ENCODE data around the gene DNAAF8. TPM values are rescaled to one million over a fixed set of nuclear protein-coding genes. Genes with fewer than 3 reads are reported as not detected.

Gene DNAAF8
- total RNA-seq, 2 experiments from 2014 or later, result not detected

DNA sequence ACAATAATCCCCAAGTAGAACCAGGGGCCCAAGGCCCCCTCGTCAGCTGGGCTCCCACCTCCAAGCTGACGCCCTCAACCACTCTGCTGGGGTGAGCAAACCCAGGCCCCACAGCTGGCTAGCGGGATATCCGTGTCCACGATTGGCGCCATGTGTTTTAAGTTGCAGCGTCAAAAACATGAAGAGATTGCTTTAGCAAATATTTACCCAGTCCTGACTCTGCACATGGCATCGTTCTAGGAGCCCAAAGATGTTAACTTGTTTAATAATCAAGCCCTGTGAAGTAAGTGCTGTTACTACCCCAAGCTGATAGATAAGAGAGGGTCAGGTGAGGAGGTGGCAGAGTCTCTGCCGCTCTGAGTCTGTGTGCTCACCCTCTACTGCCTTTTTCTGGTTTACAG, 54.2 kb downstream of the DNAAF8 start:
- ChIA-PET CTCF (no interaction called here), POLR2A (interaction anchor here (0.7 kb wide), 1 partner anchor 20 kb away, joined by 3 read pairs; no protein-coding TSS in a partner anchor)
- no peak for DNase-seq
- Mint-ChIP-seq H3K9me3 (no peaks in the 10 kb centered on the region), H3K36me3 (ENCODE audit: low read depth) (no peaks in the 10 kb centered on the region), H3K4me1 (peaks cover 7% of the 10 kb centered on the region), H3K4me3 (no peak overlapping the region), H3K27ac (no peak overlapping the region), H3K27me3 (no peaks in the 10 kb centered on the region)

DNA sequence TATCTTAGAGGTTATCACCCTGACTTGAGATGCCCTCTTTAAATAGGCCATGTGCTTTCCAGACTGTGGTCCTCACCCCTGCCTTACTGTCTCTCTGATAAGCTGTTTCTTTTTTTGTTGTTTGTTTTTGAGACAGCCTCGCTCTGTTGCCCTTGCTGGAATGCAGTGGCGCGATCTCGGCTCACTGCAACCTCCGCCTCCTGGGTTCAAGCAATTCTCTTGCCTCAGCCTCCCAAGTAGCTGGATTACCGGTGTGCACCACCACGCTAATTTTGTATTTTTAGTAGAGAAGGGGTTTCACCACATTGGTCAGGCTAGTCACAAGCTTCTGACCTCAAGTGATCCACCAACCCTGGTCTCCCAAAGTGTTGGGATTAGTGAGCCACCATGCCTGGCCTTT, 54.6 kb downstream of the DNAAF8 start:
- no peaks in the 10 kb centered on the region for H3K9me3 Mint-ChIP-seq
- CTCF ChIA-PET, result no interaction called here
- H3K27me3 Mint-ChIP-seq, result no peaks in the 10 kb centered on the region
- no peaks in the 10 kb centered on the region for H3K36me3 Mint-ChIP-seq (ENCODE audit: low read depth)
- H3K27ac Mint-ChIP-seq, result no peak overlapping the region
- H3K4me3 Mint-ChIP-seq, result no peak overlapping the region
- POLR2A ChIA-PET, result interaction anchor here (0.7 kb wide), 1 partner anchor 20 kb away, joined by 3 read pairs; no protein-coding TSS in a partner anchor
- DNase-seq, result no peak
- peaks cover 7% of the 10 kb centered on the region for H3K4me1 Mint-ChIP-seq

DNA sequence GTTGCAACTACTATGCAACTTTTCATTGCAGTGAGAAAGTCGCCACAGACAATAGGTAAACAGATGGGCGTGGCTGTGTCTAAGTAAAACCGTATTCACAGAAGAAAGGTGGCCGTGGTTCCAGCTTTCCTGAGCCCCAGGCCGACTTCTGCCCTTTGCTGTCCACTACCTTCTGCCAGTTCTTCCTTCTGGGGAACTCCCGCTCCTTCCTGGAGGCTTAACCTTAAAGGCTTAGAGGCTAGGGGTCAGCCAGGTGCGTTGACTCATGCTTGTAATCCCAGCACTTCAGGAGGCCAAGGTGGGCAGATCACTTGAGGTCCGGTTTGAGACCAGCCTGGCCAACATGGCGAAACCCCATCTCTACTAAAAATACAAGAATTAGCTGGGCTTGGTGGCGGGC, 55.9 kb downstream of the DNAAF8 start:
- H3K27me3 Mint-ChIP-seq, result no peaks in the 10 kb centered on the region
- no peak overlapping the region for H3K27ac Mint-ChIP-seq
- ChIA-PET POLR2A (no interaction called here), CTCF (no interaction called here)
- H3K4me1 Mint-ChIP-seq, result peaks cover 7% of the 10 kb centered on the region
- H3K36me3 Mint-ChIP-seq (ENCODE audit: low read depth), result no peaks in the 10 kb centered on the region
- no peak for DNase-seq
- H3K9me3 Mint-ChIP-seq, result no peaks in the 10 kb centered on the region
- H3K4me3 Mint-ChIP-seq, result no peak overlapping the region

DNA sequence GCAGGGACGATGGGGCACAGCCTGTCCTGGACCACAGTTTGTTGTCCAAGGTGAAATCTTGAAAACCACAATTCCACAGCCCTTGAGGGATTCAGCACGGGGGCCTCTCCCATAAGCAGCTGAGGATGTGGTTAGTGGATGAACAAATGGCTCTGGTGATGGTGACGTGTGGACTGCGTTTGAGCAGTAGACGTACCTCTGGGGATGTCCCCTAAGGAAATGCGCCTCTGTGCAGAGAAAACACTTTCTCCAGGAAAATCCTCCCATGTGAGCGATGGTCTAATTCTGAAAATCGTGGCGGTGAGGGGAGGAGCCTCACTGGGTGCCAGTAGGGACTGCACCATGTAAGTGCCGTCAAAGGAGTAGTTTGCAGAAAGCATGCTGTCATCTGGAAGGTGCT, 56.5 kb downstream of the DNAAF8 start:
- no peak for DNase-seq
- no peaks in the 10 kb centered on the region for H3K9me3 Mint-ChIP-seq
- H3K27ac Mint-ChIP-seq, result no peak overlapping the region
- no peaks in the 10 kb centered on the region for H3K36me3 Mint-ChIP-seq (ENCODE audit: low read depth)
- POLR2A ChIA-PET, result no interaction called here
- no peak overlapping the region for H3K4me3 Mint-ChIP-seq
- H3K27me3 Mint-ChIP-seq, result no peaks in the 10 kb centered on the region
- CTCF ChIA-PET, result no interaction called here
- peaks cover 7% of the 10 kb centered on the region for H3K4me1 Mint-ChIP-seq

DNA sequence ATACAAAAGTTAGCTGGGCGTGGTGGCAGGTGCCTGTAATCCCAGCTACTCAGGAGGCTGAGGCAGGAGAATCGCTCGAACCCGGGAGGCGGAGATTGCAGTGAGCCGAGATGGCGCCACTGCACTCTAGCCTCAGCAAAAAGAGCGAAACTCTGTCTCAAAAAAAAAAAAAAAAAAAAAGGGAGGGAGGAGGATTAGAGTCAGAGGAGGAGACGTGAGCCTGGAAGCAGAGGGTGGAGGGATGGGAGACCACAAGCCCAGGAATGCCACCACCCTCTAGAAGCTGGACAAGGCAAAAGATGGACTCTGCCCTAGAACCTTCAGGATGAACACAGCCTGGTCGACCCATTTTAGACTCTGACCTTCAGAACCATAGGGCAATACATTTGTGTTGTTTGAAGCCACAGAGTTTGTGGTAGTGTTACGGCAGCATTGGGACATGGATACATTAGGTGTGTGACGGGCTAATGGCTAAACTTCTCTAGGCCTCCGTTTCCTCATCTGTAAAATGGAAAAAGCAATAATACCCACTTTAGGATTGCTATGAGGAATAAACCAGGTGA, 58.7 kb downstream of the DNAAF8 start:
- ChIA-PET POLR2A (no interaction called here), CTCF (interaction anchor here (0.9 kb wide), 1 partner anchor 25 kb away, joined by 3 read pairs; no protein-coding TSS in a partner anchor)
- peaks cover 7% of the 10 kb centered on the region for H3K4me1 Mint-ChIP-seq
- H3K9me3 Mint-ChIP-seq, result no peaks in the 10 kb centered on the region
- no peaks in the 10 kb centered on the region for H3K36me3 Mint-ChIP-seq (ENCODE audit: low read depth)
- no peak overlapping the region for H3K27ac Mint-ChIP-seq
- no peak overlapping the region for H3K4me3 Mint-ChIP-seq
- no peaks in the 10 kb centered on the region for H3K27me3 Mint-ChIP-seq
- no peak for DNase-seq

DNA sequence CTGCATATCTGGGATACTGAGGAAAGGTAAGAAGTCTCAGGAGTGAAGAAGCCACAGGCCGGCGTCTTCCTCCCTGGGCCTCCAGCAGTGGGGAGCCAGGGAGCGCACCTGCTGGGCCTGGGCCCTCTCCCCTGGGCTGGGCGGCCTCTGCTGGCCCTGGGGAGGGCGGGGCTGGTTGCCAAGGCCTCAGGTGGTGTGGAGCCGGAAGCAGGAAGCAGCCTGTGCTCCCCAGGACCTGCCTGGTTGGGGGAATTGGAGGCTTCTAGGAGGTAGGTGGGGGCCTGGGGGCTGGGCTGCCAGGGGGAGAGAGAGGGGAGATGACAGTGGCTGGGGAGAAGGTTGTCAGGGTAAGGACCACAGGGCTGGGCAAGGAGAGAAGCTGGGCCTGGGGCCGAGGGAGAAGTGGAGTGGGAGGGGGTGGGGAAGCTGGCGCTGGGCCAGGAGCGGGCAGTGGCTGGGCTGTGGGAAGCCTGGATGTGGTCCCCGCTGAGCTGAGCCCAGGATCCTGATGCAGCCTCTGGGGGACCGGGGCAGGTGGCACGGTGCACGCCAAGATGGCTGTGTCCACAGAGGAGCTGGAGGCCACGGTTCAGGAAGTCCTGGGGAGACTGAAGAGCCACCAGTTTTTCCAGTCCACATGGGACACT, 61.0 kb downstream of the DNAAF8 start, which contains the start of gene SMIM22:
Gene SMIM22 (plus strand): TSS at position 189 of the 647 bp plus-strand sequence. CDS start 366 bp downstream, at position 555.
- Mint-ChIP-seq H3K36me3 (ENCODE audit: low read depth) (no peaks in the 10 kb centered on the region), H3K27ac (no peak within 1 kb of the TSS)
- POLR2A ChIA-PET, result interaction anchor here (0.6 kb wide), 1 partner anchor 23 kb away, joined by 3 read pairs; no protein-coding TSS in a partner anchor

DNA sequence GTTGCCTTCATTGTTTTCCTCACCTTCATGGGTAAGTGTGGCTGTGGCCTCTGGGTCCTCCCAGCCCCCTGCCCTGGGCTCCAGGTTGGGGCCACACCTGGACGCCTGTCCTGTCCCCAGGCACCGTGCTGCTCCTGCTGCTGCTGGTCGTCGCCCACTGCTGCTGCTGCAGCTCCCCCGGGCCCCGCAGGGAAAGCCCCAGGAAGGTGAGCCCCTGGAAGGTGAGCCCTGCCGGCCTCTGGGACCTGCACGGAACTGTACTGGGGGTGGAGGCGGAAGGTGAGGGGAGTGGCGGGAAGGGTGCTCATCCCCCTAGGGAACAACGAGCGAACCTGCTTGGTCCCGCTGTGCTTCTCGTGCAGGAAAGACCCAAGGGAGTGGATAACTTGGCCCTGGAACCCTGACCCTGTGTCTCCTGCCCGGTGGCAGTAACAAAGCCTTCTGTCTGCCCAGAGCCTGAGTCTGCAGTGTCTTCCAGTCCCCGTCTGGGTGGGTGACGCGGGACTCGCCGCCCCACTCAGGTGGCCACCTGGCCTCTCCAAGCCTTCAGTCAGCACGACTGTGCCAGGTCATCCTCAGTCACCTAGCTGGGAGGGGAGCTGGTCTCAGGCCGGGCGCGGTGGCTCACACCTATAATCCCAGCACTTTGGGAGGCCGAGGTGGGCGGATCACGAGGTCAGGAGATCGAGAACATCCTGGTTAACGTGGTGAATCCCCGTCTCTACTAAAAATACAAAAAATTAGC, 61.7 kb downstream of the DNAAF8 start:
- Mint-ChIP-seq H3K4me1 (peaks cover 11% of the 10 kb centered on the region), H3K36me3 (ENCODE audit: low read depth) (no peaks in the 10 kb centered on the region), H3K9me3 (no peaks in the 10 kb centered on the region), H3K4me3 (no peak overlapping the region), H3K27ac (no peak overlapping the region), H3K27me3 (no peaks in the 10 kb centered on the region)
- ChIA-PET POLR2A (interaction anchor here (0.6 kb wide), 1 partner anchor 23 kb away, joined by 3 read pairs; no protein-coding TSS in a partner anchor), CTCF (no interaction called here)
- no peak for DNase-seq

More for the DNA sequence above, 61.0 kb downstream of the DNAAF8 start, which contains the start of gene SMIM22:
- Mint-ChIP-seq H3K4me1 (peaks cover 8% of the 10 kb centered on the region), H3K4me3 (no peak within 1 kb of the TSS), H3K27me3 (no peaks in the 10 kb centered on the region), H3K9me3 (no peaks in the 10 kb centered on the region)
- no peak for DNase-seq
- CTCF ChIA-PET, result no interaction called here

DNA sequence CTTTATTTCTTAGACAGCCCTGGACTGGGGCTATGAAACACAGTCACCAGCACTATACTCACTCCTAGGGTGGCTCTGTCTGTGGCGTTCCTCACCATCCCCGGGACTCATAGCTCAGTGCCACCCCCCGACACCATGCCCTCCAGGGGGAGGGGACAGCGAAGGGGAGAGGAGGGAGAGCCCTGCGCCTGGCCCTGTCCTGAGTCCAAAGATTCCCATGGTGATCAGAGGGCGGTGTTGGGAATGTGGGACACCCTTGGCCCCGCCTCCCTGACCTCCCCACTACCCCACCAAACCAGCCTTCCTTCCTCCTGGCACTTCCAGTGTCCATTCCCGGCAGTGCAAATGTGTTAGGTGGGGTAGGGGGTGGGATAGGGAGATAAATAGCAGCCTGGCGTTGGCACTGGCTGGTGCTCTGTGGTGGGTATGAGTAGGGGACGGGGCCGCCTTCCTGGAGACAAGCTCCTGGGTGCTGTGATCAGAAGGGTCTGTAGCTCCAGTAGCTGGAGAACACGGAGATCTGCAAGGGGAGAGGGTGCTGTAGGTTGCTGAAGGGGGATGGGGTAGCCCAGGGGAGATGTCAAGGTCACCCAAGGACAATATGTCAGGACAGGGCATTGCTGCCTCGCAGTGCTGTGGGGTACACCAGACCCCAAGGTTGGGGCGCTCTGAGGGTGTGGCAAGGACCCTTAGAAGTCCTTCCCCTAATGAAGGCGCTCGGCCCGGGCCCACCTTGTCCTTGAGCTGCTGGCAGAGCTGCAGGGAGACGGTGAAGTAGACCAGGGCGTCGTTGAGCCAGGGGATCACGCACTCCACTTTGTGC, 62.9 kb downstream of the DNAAF8 start:
- DNase-seq, result no peak
- CTCF ChIA-PET, result no interaction called here
- Mint-ChIP-seq H3K4me1 (peaks cover 13% of the 10 kb centered on the region), H3K4me3 (no peak overlapping the region), H3K9me3 (no peaks in the 10 kb centered on the region), H3K27me3 (no peaks in the 10 kb centered on the region), H3K27ac (no peak overlapping the region), H3K36me3 (ENCODE audit: low read depth) (no peaks in the 10 kb centered on the region)
- POLR2A ChIA-PET, result no interaction called here

DNA sequence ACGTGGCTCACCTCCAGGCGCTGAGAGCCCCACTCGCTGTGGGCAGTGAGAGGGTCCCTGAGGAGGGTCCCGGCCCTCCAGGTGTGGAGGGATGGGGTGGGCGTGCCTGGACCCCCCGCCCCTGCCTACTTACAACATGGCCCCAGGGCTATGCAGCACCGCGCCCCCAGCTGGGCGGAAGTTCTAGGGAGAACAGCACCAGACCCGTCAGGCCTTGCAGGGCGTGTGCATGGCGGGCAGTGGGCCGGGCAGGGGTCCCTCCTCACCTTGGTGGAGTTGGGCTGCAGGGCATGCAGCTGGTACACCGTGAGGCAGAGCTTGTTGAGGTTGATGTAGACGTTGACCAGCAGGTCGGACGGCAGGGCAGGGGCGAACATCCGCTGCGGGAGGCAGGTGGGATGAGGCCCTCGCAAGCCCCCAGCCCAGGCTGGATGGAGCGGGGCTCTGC, 63.5 kb downstream of the DNAAF8 start:
- H3K27me3 Mint-ChIP-seq, result no peaks in the 10 kb centered on the region
- POLR2A ChIA-PET, result no interaction called here
- no peak overlapping the region for H3K4me3 Mint-ChIP-seq
- H3K9me3 Mint-ChIP-seq, result no peaks in the 10 kb centered on the region
- H3K4me1 Mint-ChIP-seq, result peaks cover 14% of the 10 kb centered on the region
- H3K36me3 Mint-ChIP-seq (ENCODE audit: low read depth), result no peaks in the 10 kb centered on the region
- no peak for DNase-seq
- no peak overlapping the region for H3K27ac Mint-ChIP-seq
- CTCF ChIA-PET, result no interaction called here

DNA sequence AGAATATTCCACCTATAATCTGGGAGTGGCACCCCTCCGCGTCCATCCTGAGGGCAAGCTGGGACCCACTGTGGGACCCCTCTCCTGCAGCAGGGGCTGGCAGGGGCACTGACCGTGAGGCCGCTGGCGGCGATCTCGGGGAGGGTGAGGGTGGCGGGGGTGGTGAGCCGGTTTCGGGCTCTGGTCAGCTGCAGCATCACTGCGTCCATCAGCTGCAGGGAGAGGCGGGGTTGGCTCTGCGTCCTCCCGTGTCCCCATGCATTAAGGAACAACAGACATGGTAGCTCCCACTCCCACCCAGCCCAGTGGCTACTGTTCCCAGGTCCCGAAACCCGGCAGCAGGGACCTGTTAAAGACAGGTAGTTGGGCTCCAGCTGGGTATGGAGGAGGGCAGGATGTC, 64.1 kb downstream of the DNAAF8 start:
- Mint-ChIP-seq H3K4me1 (peaks cover 20% of the 10 kb centered on the region), H3K27ac (no peak overlapping the region), H3K9me3 (no peaks in the 10 kb centered on the region), H3K27me3 (no peaks in the 10 kb centered on the region), H3K4me3 (no peak overlapping the region), H3K36me3 (ENCODE audit: low read depth) (no peaks in the 10 kb centered on the region)
- ChIA-PET POLR2A (interaction anchor here (0.9 kb wide), 1 partner anchor 122 kb away, joined by 3 read pairs; no protein-coding TSS in a partner anchor), CTCF (no interaction called here)
- DNase-seq, result no peak
